Measurements from ENCODE around the gene AMPD3. TPM values are rescaled to one million over a fixed set of nuclear protein-coding genes. Genes with fewer than 3 reads are reported as not detected.

The AMPD3 gene
- 5.2 and 13.0 TPM in 2 replicates for polyA plus RNA-seq (2014; cell fraction: cytosol; rRNA removed)
- 8.2 and 8.4 TPM in 2 replicates for polyA plus RNA-seq (2014; cell fraction: nucleus; rRNA removed)

GRCh38 chr11:10454878-10455631, at the start of gene AMPD3:
AMPD3 (plus strand) TSS chr11:10455264; CDS start chr11:10461520, 6,256 bp downstream.
- DNase-seq (ENCODE audit: low spot score), result peak; percentile 58

GRCh38 chr11:10405865-10406592, 49.0 kb upstream of the AMPD3 start:
- DNase-seq (ENCODE audit: low spot score), result peak; percentile 92

GRCh38 chr11:10407055-10407454, 48.0 kb upstream of the AMPD3 start:
- DNase-seq (ENCODE audit: low spot score), result peak; percentile 72

GRCh38 chr11:10407749-10408685, 47.0 kb upstream of the AMPD3 start:
- DNase-seq (ENCODE audit: low spot score), result no peak

- DNase-seq (ENCODE audit: low spot score), result no peak
Measured at GRCh38 chr11:10409207-10409661, 45.8 kb upstream of the AMPD3 start.

- no peak for DNase-seq (ENCODE audit: low spot score)
Measured at GRCh38 chr11:10410106-10410843, 44.8 kb upstream of the AMPD3 start.

- no peak for DNase-seq (ENCODE audit: low spot score)
Measured at GRCh38 chr11:10410844-10411200, 44.2 kb upstream of the AMPD3 start.

- DNase-seq (ENCODE audit: low spot score), result no peak
Measured at GRCh38 chr11:10412266-10412665, 42.8 kb upstream of the AMPD3 start.

- DNase-seq (ENCODE audit: low spot score), result peak; percentile 53
Measured at GRCh38 chr11:10413268-10413667, 41.8 kb upstream of the AMPD3 start.

GRCh38 chr11:10414181-10414580, 40.9 kb upstream of the AMPD3 start:
- DNase-seq (ENCODE audit: low spot score), result no peak

GRCh38 chr11:10414659-10415058, 40.4 kb upstream of the AMPD3 start:
- no peak for DNase-seq (ENCODE audit: low spot score)

- no peak for DNase-seq (ENCODE audit: low spot score)
Measured at GRCh38 chr11:10415817-10416392, 39.2 kb upstream of the AMPD3 start.

- DNase-seq (ENCODE audit: low spot score), result no peak
Measured at GRCh38 chr11:10418259-10418949, 36.7 kb upstream of the AMPD3 start.

- no peak for DNase-seq (ENCODE audit: low spot score)
Measured at GRCh38 chr11:10418950-10419310, 36.1 kb upstream of the AMPD3 start.

GRCh38 chr11:10426475-10426874, 28.6 kb upstream of the AMPD3 start:
- DNase-seq (ENCODE audit: low spot score), result no peak

GRCh38 chr11:10428453-10428852, 26.6 kb upstream of the AMPD3 start:
- DNase-seq (ENCODE audit: low spot score), result no peak

GRCh38 chr11:10429526-10429925, 25.5 kb upstream of the AMPD3 start:
- DNase-seq (ENCODE audit: low spot score), result peak; percentile 40

GRCh38 chr11:10432493-10432892, 22.6 kb upstream of the AMPD3 start:
- DNase-seq (ENCODE audit: low spot score), result no peak

- DNase-seq (ENCODE audit: low spot score), result no peak
Measured at GRCh38 chr11:10432971-10433370, 22.1 kb upstream of the AMPD3 start.

- no peak for DNase-seq (ENCODE audit: low spot score)
Measured at GRCh38 chr11:10436224-10436623, 18.8 kb upstream of the AMPD3 start.
